ENCODE measurements around the gene PPP1R26.

The PPP1R26 gene

GRCh38 chr9:135487281-135488012, 7.9 kb downstream of the PPP1R26 start:
- H3K9ac ChIP-seq: no peak overlapping the region
- no peak overlapping the region for H3K4me2 ChIP-seq
- H3K4me1 ChIP-seq: peaks cover 7% of the 10 kb centered on the region
- H3K36me3 ChIP-seq: peaks cover 42% of the 10 kb centered on the region; the same call in 1 of the 2 replicates
- H3K27me3 ChIP-seq: peaks cover 7% of the 10 kb centered on the region; the same call in 1 of the 2 replicates
- TF ChIP-seq Cebpa-rat (IDR thresholded peaks at IDR 0.05): no peak
- no peak overlapping the region for H3K27ac ChIP-seq
- H3K4me3 ChIP-seq: no peak overlapping the region
- no peaks in the 10 kb centered on the region for H3K9me3 ChIP-seq
- H4K20me1 ChIP-seq: 0 out of 2 replicates have a peak, but pooled peaks cover 27% of the 10 kb centered on the region

DNA sequence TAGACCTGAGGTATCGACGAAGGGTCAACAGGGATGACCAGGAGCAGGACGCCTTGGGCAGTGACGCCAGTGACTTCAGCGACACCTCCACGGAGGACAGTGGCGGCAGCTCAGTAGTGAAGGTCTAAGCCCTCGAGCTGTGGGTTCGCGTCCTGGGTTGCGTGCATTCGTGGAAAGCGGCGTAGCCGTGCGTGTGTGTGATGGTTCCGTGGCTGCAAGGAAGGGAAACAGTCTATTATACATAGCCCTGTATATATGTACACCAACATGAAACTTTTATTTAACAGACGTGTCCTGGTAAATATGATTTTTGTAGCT, 8.4 kb downstream of the PPP1R26 start:
- 0 out of 2 replicates have a peak, but pooled peaks cover 3% of the 10 kb centered on the region for H3K27me3 ChIP-seq
- H4K20me1 ChIP-seq: 0 out of 2 replicates have a peak, but pooled peaks cover 25% of the 10 kb centered on the region
- H3K4me2 ChIP-seq: no peak overlapping the region
- no peak overlapping the region for H3K27ac ChIP-seq
- H3K36me3 ChIP-seq: peaks cover 42% of the 10 kb centered on the region; the same call in 1 of the 2 replicates
- H3K4me3 ChIP-seq: no peak overlapping the region
- H3K9ac ChIP-seq: no peak overlapping the region
- no peaks in the 10 kb centered on the region for H3K9me3 ChIP-seq
- peaks cover 7% of the 10 kb centered on the region for H3K4me1 ChIP-seq
- TF ChIP-seq Cebpa-rat (IDR thresholded peaks at IDR 0.05): no peak

DNA sequence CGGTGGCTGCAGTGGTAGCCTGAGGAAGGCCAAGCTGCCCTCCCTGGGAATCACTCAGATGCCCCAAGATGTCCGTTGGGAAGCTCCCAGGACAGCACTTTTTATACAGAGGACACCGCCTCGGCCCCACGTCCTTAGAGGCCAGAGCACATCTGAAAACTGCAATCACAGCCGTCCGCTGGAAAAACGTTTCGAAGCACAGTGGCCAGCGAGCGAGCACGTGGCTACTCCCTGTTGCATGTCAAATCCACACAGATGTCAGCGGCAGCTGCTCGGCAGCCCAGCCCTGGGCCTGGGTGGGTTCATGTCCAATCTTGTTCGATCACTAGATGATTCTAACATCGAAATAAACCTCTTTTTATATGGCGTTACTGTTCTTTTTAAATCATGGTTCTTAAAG, 8.9 kb downstream of the PPP1R26 start:
- no peak overlapping the region for H3K4me2 ChIP-seq
- no peak for TF ChIP-seq Cebpa-rat (IDR thresholded peaks at IDR 0.05)
- H3K27me3 ChIP-seq: no peaks in the 10 kb centered on the region
- no peaks in the 10 kb centered on the region for H3K9me3 ChIP-seq
- H3K4me3 ChIP-seq: no peak overlapping the region
- H3K4me1 ChIP-seq: peaks cover 7% of the 10 kb centered on the region
- H3K27ac ChIP-seq: no peak overlapping the region
- H3K9ac ChIP-seq: no peak overlapping the region
- 0 out of 2 replicates have a peak, but pooled peaks cover 19% of the 10 kb centered on the region for H4K20me1 ChIP-seq
- peaks cover 42% of the 10 kb centered on the region; the same call in 1 of the 2 replicates for H3K36me3 ChIP-seq

DNA sequence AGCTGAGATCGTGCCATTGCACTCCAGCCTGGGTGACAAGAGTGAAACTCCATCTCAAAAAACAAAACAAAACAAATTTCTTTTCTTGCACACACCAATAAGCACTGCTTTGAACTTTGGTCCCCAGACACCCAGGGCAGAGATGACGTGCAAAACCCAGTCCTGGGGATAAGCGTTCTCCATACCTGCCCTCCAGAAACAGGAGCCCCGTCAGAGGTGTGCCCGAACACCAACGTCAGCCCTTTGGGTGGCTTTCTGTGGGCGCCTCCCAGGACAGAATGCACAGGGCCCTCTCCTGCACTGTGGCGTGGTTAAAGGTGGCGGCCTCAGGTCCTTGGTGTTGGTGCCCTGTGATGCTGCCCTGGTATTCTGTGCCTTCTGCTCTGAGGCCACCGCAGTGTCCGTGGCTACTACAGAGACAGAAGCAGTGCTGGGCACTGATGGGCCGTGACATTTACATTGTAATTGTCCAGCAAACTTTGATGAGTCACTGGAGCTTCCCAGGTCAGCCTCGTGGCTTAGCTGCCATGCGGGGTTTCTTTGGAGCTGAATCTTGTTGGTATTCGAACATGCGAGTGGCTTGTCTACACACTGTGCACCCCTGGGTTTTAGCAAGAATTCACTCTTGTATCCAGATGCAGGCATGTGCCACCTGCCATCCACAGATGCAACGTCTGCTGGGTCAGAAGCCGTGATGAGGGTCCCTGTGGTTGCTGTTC, 9.8 kb downstream of the PPP1R26 start:
- H3K27ac ChIP-seq: no peak overlapping the region
- no peaks in the 10 kb centered on the region for H3K27me3 ChIP-seq
- H3K9me3 ChIP-seq: no peaks in the 10 kb centered on the region
- no peak overlapping the region for H3K4me3 ChIP-seq
- peaks cover 36% of the 10 kb centered on the region; the same call in 1 of the 2 replicates for H3K36me3 ChIP-seq
- no peak overlapping the region for H3K4me2 ChIP-seq
- TF ChIP-seq Cebpa-rat (IDR thresholded peaks at IDR 0.05): no peak
- H3K4me1 ChIP-seq: peaks cover 7% of the 10 kb centered on the region
- no peak overlapping the region for H3K9ac ChIP-seq
- H4K20me1 ChIP-seq: 0 out of 2 replicates have a peak, but pooled peaks cover 11% of the 10 kb centered on the region

- H3K4me2 ChIP-seq: no peak overlapping the region
- no peak overlapping the region for H3K9ac ChIP-seq
- TF ChIP-seq Cebpa-rat (IDR thresholded peaks at IDR 0.05): no peak
- H3K4me1 ChIP-seq: peaks cover 7% of the 10 kb centered on the region
- H3K27me3 ChIP-seq: no peaks in the 10 kb centered on the region
- H4K20me1 ChIP-seq: 0 out of 2 replicates have a peak, but pooled peaks cover 5% of the 10 kb centered on the region
- H3K4me3 ChIP-seq: no peak overlapping the region
- peaks cover 26% of the 10 kb centered on the region; the same call in 1 of the 2 replicates for H3K36me3 ChIP-seq
- H3K9me3 ChIP-seq: no peaks in the 10 kb centered on the region
- no peak overlapping the region for H3K27ac ChIP-seq
Observed at GRCh38 chr9:135490166-135490870, 10.7 kb downstream of the PPP1R26 start.

- TF ChIP-seq Cebpa-rat (IDR thresholded peaks at IDR 0.05): no peak
- Histone ChIP-seq H3K27ac (no peak overlapping the region), H3K9me3 (no peaks in the 10 kb centered on the region), H3K36me3 (peaks cover 19% of the 10 kb centered on the region; the same call in 1 of the 2 replicates), H3K4me2 (no peak overlapping the region), H4K20me1 (0 out of 2 replicates have a peak, but pooled peaks cover 5% of the 10 kb centered on the region), H3K4me1 (peaks cover 7% of the 10 kb centered on the region), H3K9ac (no peak overlapping the region), H3K4me3 (no peak overlapping the region), H3K27me3 (no peaks in the 10 kb centered on the region)
Observed at GRCh38 chr9:135490980-135491464, 11.4 kb downstream of the PPP1R26 start.

DNA sequence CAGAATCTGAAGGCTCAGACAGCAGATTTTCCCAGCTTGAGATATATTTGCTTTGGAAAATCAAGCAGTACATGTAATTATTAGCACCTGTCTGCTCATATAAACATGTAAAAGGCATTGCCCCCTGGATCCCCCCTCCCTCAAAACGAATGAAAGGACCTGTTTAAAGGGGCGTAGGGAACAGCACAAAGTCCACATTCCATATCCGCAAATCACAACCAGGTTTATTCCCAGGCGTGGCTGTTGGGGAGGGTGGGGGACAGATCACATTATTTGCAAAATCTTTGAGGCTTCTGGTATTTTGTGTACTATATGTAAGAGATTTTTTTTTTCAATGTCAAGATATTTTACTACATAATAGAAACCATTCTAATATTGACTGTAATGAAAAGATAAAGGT, 12.2 kb downstream of the PPP1R26 start:
- H3K4me3 ChIP-seq: no peak overlapping the region
- no peak overlapping the region for H3K9ac ChIP-seq
- H3K9me3 ChIP-seq: no peaks in the 10 kb centered on the region
- H3K27ac ChIP-seq: no peak overlapping the region
- H3K4me2 ChIP-seq: no peak overlapping the region
- H4K20me1 ChIP-seq: 0 out of 2 replicates have a peak, but pooled peaks cover 5% of the 10 kb centered on the region
- H3K36me3 ChIP-seq: peaks cover 12% of the 10 kb centered on the region; the same call in 1 of the 2 replicates
- H3K4me1 ChIP-seq: peaks cover 7% of the 10 kb centered on the region
- no peaks in the 10 kb centered on the region for H3K27me3 ChIP-seq
- no peak for TF ChIP-seq Cebpa-rat (IDR thresholded peaks at IDR 0.05)

DNA sequence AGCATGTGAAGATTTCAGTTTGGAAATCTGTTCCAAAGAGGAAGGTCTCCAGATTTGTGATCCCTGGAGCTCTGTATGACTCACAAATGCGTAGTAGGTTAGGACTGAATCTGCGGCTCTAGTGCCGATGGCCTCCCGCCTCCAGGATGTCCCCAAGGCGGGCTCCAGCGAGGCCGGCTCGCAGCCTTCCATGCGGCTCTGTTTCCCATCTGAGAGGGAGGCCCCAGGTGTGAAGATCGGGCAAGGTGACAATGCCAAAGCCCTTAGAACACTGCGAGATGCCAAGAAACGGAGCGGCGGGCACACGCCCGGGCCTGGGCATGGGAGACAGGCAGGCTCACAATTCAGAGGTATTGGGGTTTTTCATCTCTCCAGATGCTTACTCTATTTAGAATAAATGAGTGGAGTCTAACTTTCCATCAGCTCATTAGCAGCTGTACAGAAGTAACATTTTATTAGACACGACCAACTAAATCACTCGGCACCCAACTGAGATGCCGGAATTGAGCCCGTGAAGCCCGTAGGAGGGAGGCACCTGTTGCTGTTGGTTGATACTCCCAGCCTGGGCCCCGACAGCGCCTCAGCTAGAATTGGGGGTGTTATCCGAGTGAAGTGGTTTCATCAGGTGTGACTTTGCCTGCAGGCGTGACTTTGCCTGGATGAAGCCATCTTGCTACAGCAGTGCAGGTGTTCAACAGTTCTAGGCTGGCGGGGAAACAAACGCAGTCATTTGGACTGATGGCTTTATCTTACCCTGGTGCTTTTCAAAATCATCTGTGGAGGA, 13.5 kb downstream of the PPP1R26 start:
- Histone ChIP-seq H3K4me1 (peaks cover 7% of the 10 kb centered on the region), H3K4me2 (no peak overlapping the region), H4K20me1 (0 out of 2 replicates have a peak, but pooled peaks cover 5% of the 10 kb centered on the region), H3K27ac (no peak overlapping the region), H3K36me3 (no peaks in the 10 kb centered on the region; the same call in 1 of the 2 replicates), H3K4me3 (no peak overlapping the region), H3K27me3 (no peaks in the 10 kb centered on the region), H3K9me3 (no peaks in the 10 kb centered on the region), H3K9ac (no peak overlapping the region)
- TF ChIP-seq Cebpa-rat (IDR thresholded peaks at IDR 0.05): no peak

All from BLaER1 (cell line).